PC-9 (cell line): ENCODE results near the gene LEP.

ENCODE experiments used
- EZH2 ChIP-seq: fragments of 200-600 bp; sonication (generic); IDR thresholded peaks from 2 replicates; pipeline ENCODE4 v1.8.0; 2017; ENCODE audit warnings: antibody characterized with exemption, low read depth
- TF ChIP-seq, protein P1 (sequence below): fragments of 200-600 bp; sonication (generic); conservative IDR thresholded peaks from 2 replicates; pipeline ENCODE4 v1.6.1; 2017; ENCODE audit warnings: mixed run types, antibody characterized with exemption, mild to moderate bottlenecking, moderate library complexity

DNA sequence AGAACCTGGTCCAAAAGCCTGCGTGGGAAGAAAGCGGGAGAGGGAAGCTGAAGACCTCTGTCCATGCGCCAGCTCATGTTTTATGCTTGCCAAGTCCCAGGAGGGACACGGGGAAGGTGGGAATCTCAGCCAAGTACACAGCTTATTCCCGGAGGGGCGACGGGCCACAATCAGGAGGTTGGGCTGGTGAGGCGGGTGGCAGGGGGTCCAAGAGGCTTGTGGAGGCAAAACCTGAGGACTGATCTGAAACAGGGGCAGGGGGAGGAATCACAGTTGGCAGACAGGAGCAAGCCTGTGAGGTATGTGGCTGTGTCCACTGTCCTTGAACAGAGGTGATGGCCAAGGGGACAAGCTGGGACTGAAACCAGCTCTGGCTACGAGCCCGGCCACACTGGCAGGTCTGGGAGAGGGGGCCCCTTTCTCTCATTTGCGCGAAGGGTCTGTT, 38.0 kb upstream of the LEP start:
- TF ChIP-seq EZH2, result no peak
- TF ChIP-seq, protein P1, sequence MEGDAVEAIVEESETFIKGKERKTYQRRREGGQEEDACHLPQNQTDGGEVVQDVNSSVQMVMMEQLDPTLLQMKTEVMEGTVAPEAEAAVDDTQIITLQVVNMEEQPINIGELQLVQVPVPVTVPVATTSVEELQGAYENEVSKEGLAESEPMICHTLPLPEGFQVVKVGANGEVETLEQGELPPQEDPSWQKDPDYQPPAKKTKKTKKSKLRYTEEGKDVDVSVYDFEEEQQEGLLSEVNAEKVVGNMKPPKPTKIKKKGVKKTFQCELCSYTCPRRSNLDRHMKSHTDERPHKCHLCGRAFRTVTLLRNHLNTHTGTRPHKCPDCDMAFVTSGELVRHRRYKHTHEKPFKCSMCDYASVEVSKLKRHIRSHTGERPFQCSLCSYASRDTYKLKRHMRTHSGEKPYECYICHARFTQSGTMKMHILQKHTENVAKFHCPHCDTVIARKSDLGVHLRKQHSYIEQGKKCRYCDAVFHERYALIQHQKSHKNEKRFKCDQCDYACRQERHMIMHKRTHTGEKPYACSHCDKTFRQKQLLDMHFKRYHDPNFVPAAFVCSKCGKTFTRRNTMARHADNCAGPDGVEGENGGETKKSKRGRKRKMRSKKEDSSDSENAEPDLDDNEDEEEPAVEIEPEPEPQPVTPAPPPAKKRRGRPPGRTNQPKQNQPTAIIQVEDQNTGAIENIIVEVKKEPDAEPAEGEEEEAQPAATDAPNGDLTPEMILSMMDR, result no peak
